B cell (primary cell): ENCODE data around the gene ZNF18. TPM values are rescaled to one million over a fixed set of nuclear protein-coding genes. Genes with fewer than 3 reads are reported as not detected.

Source experiments
- ATAC-seq: fragments of 200-7000 bp; cut with Tn5 transposase; one replicate; pipeline ENCODE4 v1.10.0; 2021; ENCODE audit warnings: low read depth, mild to moderate bottlenecking, moderate number of reproducible peaks, moderate library complexity
- CTCF ChIA-PET: fragments of 350-600 bp; sonication (Branson Sonifier 250); formaldehyde crosslinking; loops from one replicate; lab custom pipeline; 2021; ENCODE audit warnings: antibody characterized with exemption, inconsistent platforms; lab: Charles Lee
- POLR2A ChIA-PET: fragments of 350-600 bp; sonication (Branson Sonifier 250); formaldehyde crosslinking; loops from one replicate; lab custom pipeline; 2021; ENCODE audit warnings: antibody characterized with exemption; lab: Charles Lee
- DNase-seq: peaks from one replicate; pipeline ENCODE4 v3.0.0; 2013
- H2AFZ ChIP-seq: 2 replicates; pipeline ENCODE4 v1.6.1; 2012; ENCODE audit warnings: mild to moderate bottlenecking, low read depth, low read length; ENCODE audit not compliant: insufficient read depth, poor library complexity, severe bottlenecking
- H3K27ac ChIP-seq, 2 donors: 1 replicate in 1 of 2; 2 replicates in 1 of 2; pipeline ENCODE4 v1.5.1; 2012 to 2013; ENCODE audit warnings: low read length in 2 of 2, mild to moderate bottlenecking in 2 of 2, moderate library complexity in 1 of 2
- H3K27me3 ChIP-seq, 4 experiments: fragments of 200-600 bp in 1 of 4; sonication (generic) in 1 of 4; replicated peaks in 1 of 4; 1 replicate in 2 of 4; 2 replicates in 2 of 4; pipeline versions ENCODE4 v1.6.1 to v1.7.0; 2013 to 2016; ENCODE audit warnings: low read length in 3 of 4, mild to moderate bottlenecking in 2 of 4, mixed read lengths in 1 of 4, moderate library complexity in 1 of 4; ENCODE audit not compliant: insufficient read depth in 4 of 4, control insufficient read depth in 3 of 4; ENCODE audit errors: control extremely low read depth in 1 of 4
- H3K36me3 ChIP-seq, 2 experiments: replicated peaks in 1 of 2; 1 replicate in 1 of 2; 2 replicates in 1 of 2; pipeline versions ENCODE4 v1.6.1 to v1.7.1; 2013; ENCODE audit warnings: low read length in 1 of 2; ENCODE audit not compliant: insufficient read depth in 2 of 2, control insufficient read depth in 1 of 2; ENCODE audit errors: control extremely low read depth in 1 of 2, extremely low read depth in 1 of 2
- H3K4me1 ChIP-seq, 2 donors: fragments of 200-600 bp in 1 of 2; sonication (generic) in 1 of 2; 1 replicate in 1 of 2; 2 replicates in 1 of 2; pipeline versions ENCODE4 v1.5.1 to v1.6.1; 2013 to 2017; ENCODE audit warnings: low read length in 2 of 2; ENCODE audit not compliant: control insufficient read depth in 2 of 2, insufficient read depth in 2 of 2
- H3K4me2 ChIP-seq: replicated peaks from 2 replicates; pipeline ENCODE3; 2012; ENCODE audit warnings: mild to moderate bottlenecking, low read depth, low read length; ENCODE audit not compliant: poor library complexity, severe bottlenecking
- H3K4me3 ChIP-seq, 5 experiments: fragments of 200-600 bp in 1 of 5; sonication (generic) in 1 of 5; 1 replicate in 3 of 5; 2 replicates in 2 of 5; pipeline versions ENCODE4 v1.5.1 to v1.7.0; 2011 to 2016; ENCODE audit warnings: low read length in 4 of 5, mild to moderate bottlenecking in 4 of 5, low read depth in 2 of 5, control low read depth in 1 of 5, moderate library complexity in 1 of 5; ENCODE audit not compliant: insufficient read depth in 1 of 5; ENCODE audit errors: control extremely low read depth in 1 of 5, extremely low read depth in 1 of 5
- H3K79me2 ChIP-seq: fragments of 200-600 bp; sonication (generic); one replicate; pipeline ENCODE4 v1.6.0; 2016; ENCODE audit warnings: low read length; ENCODE audit not compliant: control insufficient read depth, insufficient read depth
- H3K9ac ChIP-seq: fragments of 200-600 bp; sonication (generic); 2 replicates; pipeline ENCODE4 v1.6.1; 2017; ENCODE audit warnings: mild to moderate bottlenecking, low read length, moderate library complexity
- H3K9me3 ChIP-seq, 3 donors: one replicate each; pipeline versions ENCODE4 v1.6.1 to v1.7.1; 2013; ENCODE audit warnings: low read length in 2 of 3; ENCODE audit not compliant: control insufficient read depth in 2 of 3, insufficient read depth in 1 of 3; ENCODE audit errors: control extremely low read depth in 1 of 3
- H4K20me1 ChIP-seq: 2 replicates; pipeline ENCODE4 v1.6.0; 2012; ENCODE audit warnings: mild to moderate bottlenecking, low read length; ENCODE audit not compliant: insufficient read depth, control insufficient read depth, poor library complexity, severe bottlenecking
- H3K27ac Mint-ChIP-seq: one replicate; pipeline ENCODE4 v1.8.0; 2021; ENCODE audit warnings: mixed read lengths
- H3K27me3 Mint-ChIP-seq: one replicate; pipeline ENCODE4 v1.8.0; 2021; ENCODE audit warnings: mixed read lengths
- H3K4me1 Mint-ChIP-seq: one replicate; pipeline ENCODE4 v1.8.0; 2021; ENCODE audit warnings: mixed read lengths
- H3K4me3 Mint-ChIP-seq: one replicate; pipeline ENCODE4 v1.8.0; 2021; ENCODE audit warnings: mixed read lengths
- H3K9me3 Mint-ChIP-seq: one replicate; pipeline ENCODE4 v1.8.0; 2022; ENCODE audit warnings: mixed read lengths; ENCODE audit not compliant: insufficient read depth
- CTCF ChIP-seq: fragments of 200-600 bp; IDR thresholded peaks from one replicate; pipeline ENCODE4 v1.8.0; 2022; ENCODE audit warnings: antibody characterized with exemption, mild to moderate bottlenecking
- EZH2 ChIP-seq: IDR thresholded peaks from 2 replicates; pipeline ENCODE4 v1.6.1; 2012; ENCODE audit warnings: borderline replicate concordance, low read depth, mild to moderate bottlenecking, moderate library complexity, low read length; ENCODE audit not compliant: insufficient read depth, poor library complexity, severe bottlenecking
- WGBS: methylation state at CpG from one replicate; pipeline ENCODE4 v1.1.5; 2013; ENCODE audit warnings: missing lambda C conversion rate; ENCODE audit not compliant: insufficient coverage; 5-methylcytosine and 5-hydroxymethylcytosine counted together
- intact Hi-C: fragments of 100-400 bp; cut with micrococcal nuclease; formaldehyde crosslinking; loops from one replicate; pipeline ENCODE4 v1.10.0; 2022
- polyA plus RNA-seq: library from polyadenylated mRNA; depleted of rRNA; stranded (reverse); fragments of >200 nt; gene quantifications from 2 replicates; pipeline ENCODE4 v1.2.3, GENCODE V29; 2012
- total RNA-seq, 2 donors: library from RNA; stranded (reverse); fragments of 120-200 nt in 1 of 2; gene quantifications; 1 replicate in 1 of 2; 2 replicates in 1 of 2; pipeline versions ENCODE4 v1.2.3 to v1.2.4, GENCODE V29; 2013 to 2022

ZNF18 gene
- total and polyA plus RNA-seq, 2 donors (not counting 1 experiment from before 2014, with no cell fraction given), result 8.9 to 10.5 TPM

- Histone ChIP-seq H3K4me1 (no peaks in the 10 kb centered on the region), H3K27ac (no peak overlapping the region), H3K36me3 (no peaks in the 10 kb centered on the region), H3K79me2 (no peaks in the 10 kb centered on the region), H3K4me2 (no peak overlapping the region), H4K20me1 (no peaks in the 10 kb centered on the region), H2AFZ (no peak overlapping the region), H3K9me3 (no peaks in the 10 kb centered on the region), H3K9ac (no peak overlapping the region), H3K27me3 (peaks cover 0 to 3% (median 0%) of the 10 kb centered on the region in 4 experiments), H3K4me3 (no peak overlapping the region)
- intact Hi-C loops, result no loop called here
- no peak for DNase-seq
- Mint-ChIP-seq H3K9me3 (no peaks in the 10 kb centered on the region), H3K4me1 (no peaks in the 10 kb centered on the region), H3K4me3 (no peak overlapping the region), H3K27ac (no peak overlapping the region), H3K27me3 (peaks cover 12% of the 10 kb centered on the region)
- ATAC-seq, result no peak
- ChIA-PET CTCF (interaction anchor here (1.6 kb wide), 1 partner anchor 10 kb away, joined by 3 read pairs; the partner anchor contains the start of gene ZNF18), POLR2A (interaction anchor here (1.6 kb wide), 1 partner anchor 10 kb away, joined by 4 read pairs; the partner anchor contains the start of gene ZNF18)
- 100% methylated on average over 4 of the region's 5 CpGs for WGBS
- TF ChIP-seq CTCF (no peak), EZH2 (no peak)
Measured at GRCh38 chr17:12007466-12007865, 10.2 kb upstream of the ZNF18 start.

GRCh38 chr17:11999696-12000095, 2.4 kb upstream of the ZNF18 start:
- ChIA-PET POLR2A (no interaction called here), CTCF (interaction anchor here (1.7 kb wide), 1 partner anchor 14 kb away, joined by 3 read pairs; no protein-coding TSS in a partner anchor)
- no peaks in the 10 kb centered on the region for H3K36me3 ChIP-seq
- H3K9ac ChIP-seq, result no peak overlapping the region
- H3K9me3 Mint-ChIP-seq, result no peaks in the 10 kb centered on the region
- H3K4me2 ChIP-seq, result no peak overlapping the region
- no peaks in the 10 kb centered on the region for H3K27me3 Mint-ChIP-seq
- ATAC-seq (no peak), DNase-seq (no peak)
- H3K4me3 Mint-ChIP-seq, result no peak overlapping the region
- no peak overlapping the region for H3K27ac Mint-ChIP-seq
- H3K4me1 ChIP-seq, result peaks cover 5 to 11% of the 10 kb centered on the region in 2 donors
- H3K79me2 ChIP-seq, result peaks cover 9% of the 10 kb centered on the region
- no peak overlapping the region for H3K27ac ChIP-seq
- H3K4me3 ChIP-seq, result no peak overlapping the region
- no peak overlapping the region for H2AFZ ChIP-seq
- intact Hi-C loops, result loop anchor here (5.0 kb wide), 2 partner anchors 33 to 1302 kb away; partner anchors contain the start of genes ADPRM and SCO1
- no peaks in the 10 kb centered on the region for H3K9me3 ChIP-seq
- no peaks in the 10 kb centered on the region for H3K27me3 ChIP-seq
- no peaks in the 10 kb centered on the region for H4K20me1 ChIP-seq
- 100% methylated on average over 5 of the region's 5 CpGs for WGBS
- peaks cover 16% of the 10 kb centered on the region for H3K4me1 Mint-ChIP-seq
- TF ChIP-seq EZH2 (no peak), CTCF (no peak)
